H1 (cell line): ENCODE results near the gene SLC30A10. TPM values are rescaled to one million over a fixed set of nuclear protein-coding genes. Genes with fewer than 3 reads are reported as not detected.

Experiments
- CTCF ChIA-PET: fragments of 300-600 bp; sonication (Branson Sonifier 250); formaldehyde crosslinking; loops from one replicate; lab custom pipeline; 2021; ENCODE audit not compliant: partially characterized antibody; lab: Charles Lee
- POLR2A ChIA-PET: fragments of 300-600 bp; sonication (Branson Sonifier 250); formaldehyde crosslinking; loops from one replicate; lab custom pipeline; 2021; ENCODE audit warnings: inconsistent platforms; ENCODE audit not compliant: partially characterized antibody; lab: Charles Lee
- DNase-seq, 2 experiments: peaks; one replicate each; pipeline versions ENCODE4 v3.0.0 to v3.0.0-alpha.2; 2010 to 2022; ENCODE audit warnings: low spot score in 2 of 2, low read depth in 1 of 2, mixed read lengths in 1 of 2
- FAIRE-seq: peaks from 2 replicates; lab custom pipeline; 2011; peaks lifted over from hg19 to GRCh38; lab: Jason Lieb, UNC
- H2AFZ ChIP-seq: 2 replicates; pipeline ENCODE4 v1.8.1; 2012; ENCODE audit warnings: low read length, inconsistent platforms
- H2AK5ac ChIP-seq: 2 replicates; pipeline ENCODE4 v1.6.1; 2013; ENCODE audit warnings: low read depth, low read length
- H2BK120ac ChIP-seq: replicated peaks from 2 replicates; pipeline ENCODE3; 2013; ENCODE audit warnings: low read depth, low read length, inconsistent platforms
- H2BK12ac ChIP-seq: 2 replicates; pipeline ENCODE4 v1.6.1; 2013; ENCODE audit warnings: low read depth, low read length
- H2BK15ac ChIP-seq: 2 replicates; pipeline ENCODE4 v1.6.1; 2013; ENCODE audit warnings: low read length
- H2BK20ac ChIP-seq: 2 replicates; pipeline ENCODE4 v1.6.1; 2013; ENCODE audit warnings: low read length
- H2BK5ac ChIP-seq: 2 replicates; pipeline ENCODE4 v1.6.1; 2013; ENCODE audit warnings: low read depth, low read length
- H3K14ac ChIP-seq: 2 replicates; pipeline ENCODE4 v1.6.1; 2013; ENCODE audit warnings: inconsistent platforms; ENCODE audit not compliant: insufficient read length
- H3K18ac ChIP-seq: 2 replicates; pipeline ENCODE4 v1.6.1; 2013; ENCODE audit warnings: low read length; ENCODE audit errors: extremely low read depth
- H3K23ac ChIP-seq: 2 replicates; pipeline ENCODE4 v1.6.1; 2013; ENCODE audit warnings: inconsistent platforms; ENCODE audit not compliant: insufficient read length
- H3K23me2 ChIP-seq: 2 replicates; pipeline ENCODE4 v1.6.1; 2013; ENCODE audit warnings: low read depth, low read length
- H3K27ac ChIP-seq: 2 replicates; pipeline ENCODE4 v1.6.1; 2011; ENCODE audit warnings: low read depth, low read length, inconsistent platforms
- H3K27me3 ChIP-seq, 4 experiments: replicated peaks in 1 of 4; 1 replicate in 1 of 4; 2 replicates in 3 of 4; pipeline versions ENCODE4 v1.6.1 to v1.8.1; 2011 to 2013; ENCODE audit warnings: low read length in 3 of 4, mild to moderate bottlenecking in 3 of 4, inconsistent platforms in 2 of 4, mixed read lengths in 2 of 4, moderate library complexity in 1 of 4; ENCODE audit not compliant: control insufficient read depth in 3 of 4, insufficient read depth in 3 of 4; ENCODE audit errors: extremely low read depth in 1 of 4
- H3K36me3 ChIP-seq, 4 experiments: 2 replicates each; pipeline versions ENCODE4 v1.6.1 to v1.8.1; 2011 to 2013; ENCODE audit warnings: mild to moderate bottlenecking in 4 of 4, low read length in 3 of 4, moderate library complexity in 2 of 4, control low read depth in 1 of 4, inconsistent platforms in 1 of 4; ENCODE audit not compliant: insufficient read depth in 4 of 4, control insufficient read depth in 2 of 4
- H3K4ac ChIP-seq: replicated peaks from 2 replicates; pipeline ENCODE3; 2013; ENCODE audit warnings: low read length, low read depth, mixed read lengths, inconsistent platforms; ENCODE audit not compliant: insufficient read length
- H3K4me1 ChIP-seq, 4 experiments: replicated peaks in 1 of 4; 1 replicate in 1 of 4; 2 replicates in 3 of 4; pipeline versions ENCODE4 v1.6.1 to v1.8.1; 2011 to 2013; ENCODE audit warnings: low read length in 3 of 4, inconsistent platforms in 2 of 4, mixed read lengths in 1 of 4; ENCODE audit not compliant: insufficient read depth in 4 of 4, control insufficient read depth in 3 of 4
- H3K4me2 ChIP-seq, 2 experiments: 2 replicates each; pipeline versions ENCODE4 v1.6.1 to v1.8.1; 2011 to 2013; ENCODE audit warnings: low read depth in 2 of 2, low read length in 2 of 2, control low read depth in 1 of 2, inconsistent platforms in 1 of 2, mild to moderate bottlenecking in 1 of 2; ENCODE audit not compliant: insufficient read depth in 1 of 2
- H3K4me3 ChIP-seq, 4 experiments: fragments of 200-600, 300-600 bp in 1 of 4; sonication (generic), shearing (Covaris generic), sonication (Bioruptor Twin) in 1 of 4; 2 replicates each; pipeline versions ENCODE4 v1.5.1 to v1.8.1; 2011 to 2016; ENCODE audit warnings: low read length in 4 of 4, low read depth in 3 of 4, control low read depth in 2 of 4, inconsistent platforms in 2 of 4, mild to moderate bottlenecking in 2 of 4, mixed read lengths in 1 of 4, moderate library complexity in 1 of 4; ENCODE audit not compliant: insufficient read depth in 2 of 4; ENCODE audit errors: extremely low read depth in 1 of 4
- H3K56ac ChIP-seq: replicated peaks from 2 replicates; pipeline ENCODE3; 2013; ENCODE audit warnings: low read depth, mild to moderate bottlenecking, mixed read lengths, low read length, inconsistent platforms; ENCODE audit not compliant: insufficient read length
- H3K79me1 ChIP-seq: 2 replicates; pipeline ENCODE4 v1.6.1; 2013; ENCODE audit warnings: low read depth, low read length, control low read depth
- H3K79me2 ChIP-seq, 2 experiments: 2 replicates each; pipeline versions ENCODE4 v1.6.1 to v1.8.1; 2012 to 2013; ENCODE audit warnings: low read length in 2 of 2, mild to moderate bottlenecking in 2 of 2, inconsistent platforms in 1 of 2; ENCODE audit not compliant: insufficient read depth in 2 of 2, control insufficient read depth in 1 of 2
- H3K9ac ChIP-seq, 4 experiments: replicated peaks in 1 of 4; 1 replicate in 1 of 4; 2 replicates in 3 of 4; pipeline versions ENCODE4 v1.6.1 to v1.8.1; 2011 to 2013; ENCODE audit warnings: low read depth in 3 of 4, low read length in 3 of 4, control low read depth in 2 of 4, mild to moderate bottlenecking in 2 of 4, moderate library complexity in 2 of 4, inconsistent platforms in 1 of 4; ENCODE audit errors: extremely low read depth in 1 of 4
- H3K9me3 ChIP-seq, 2 experiments: 2 replicates each; pipeline versions ENCODE4 v1.6.1 to v1.8.1; 2012 to 2013; ENCODE audit warnings: mild to moderate bottlenecking in 2 of 2, moderate library complexity in 2 of 2, control low read depth in 1 of 2, inconsistent platforms in 1 of 2, low read depth in 1 of 2, low read length in 1 of 2, mixed read lengths in 1 of 2; ENCODE audit not compliant: insufficient read depth in 2 of 2
- H4K20me1 ChIP-seq, 2 experiments: replicated peaks in 1 of 2; 2 replicates each; pipeline versions ENCODE3 to v1.8.1; 2011 to 2013; ENCODE audit warnings: inconsistent platforms in 2 of 2, low read length in 2 of 2, mild to moderate bottlenecking in 1 of 2; ENCODE audit not compliant: insufficient read depth in 2 of 2, control insufficient read depth in 1 of 2
- H4K5ac ChIP-seq: 2 replicates; pipeline ENCODE4 v1.6.1; 2013; ENCODE audit warnings: low read length, low read depth, mixed read lengths, inconsistent platforms; ENCODE audit not compliant: insufficient read length
- H4K8ac ChIP-seq: 2 replicates; pipeline ENCODE4 v1.8.0; 2013; ENCODE audit warnings: mild to moderate bottlenecking, moderate library complexity, low read length, inconsistent platforms; ENCODE audit not compliant: insufficient read depth; ENCODE audit errors: extremely low read depth
- H4K91ac ChIP-seq: replicated peaks from 2 replicates; pipeline ENCODE3; 2013; ENCODE audit warnings: low read length, mixed read lengths, inconsistent platforms; ENCODE audit not compliant: insufficient read length
- CREB1 ChIP-seq: IDR thresholded peaks from 2 replicates; pipeline ENCODE4 v1.6.1; 2012; ENCODE audit warnings: inconsistent platforms
- HDAC2 ChIP-seq, 2 experiments: fragments of 300-600 bp in 1 of 2; sonication (generic) in 1 of 2; IDR thresholded peaks; 2 replicates each; pipeline ENCODE4 v1.6.1; 2011 to 2012; ENCODE audit warnings: low read depth in 2 of 2, low read length in 2 of 2, mild to moderate bottlenecking in 2 of 2, moderate library complexity in 2 of 2, borderline replicate concordance in 1 of 2, inconsistent platforms in 1 of 2
- JUND ChIP-seq: IDR thresholded peaks from 2 replicates; pipeline ENCODE4 v1.6.1; 2011; ENCODE audit warnings: mild to moderate bottlenecking, improper control_type of control experiment, low read length
- KDM1A ChIP-seq: fragments of 200-600, 300-600 bp; sonication (generic); IDR thresholded peaks from 2 replicates; pipeline ENCODE4 v1.7.1; 2016; ENCODE audit warnings: mild to moderate bottlenecking, low read length, borderline replicate concordance
- KDM5A ChIP-seq: fragments of 200-600 bp; IDR thresholded peaks from 2 replicates; pipeline ENCODE4 v1.7.1; 2012; ENCODE audit warnings: mild to moderate bottlenecking, low read length, inconsistent platforms, mixed read lengths
- POLR2A ChIP-seq, 2 experiments: IDR thresholded peaks; 1 replicate in 1 of 2; 2 replicates in 1 of 2; pipeline ENCODE4 v1.6.1; 2011; ENCODE audit warnings: low read depth in 2 of 2, low read length in 2 of 2, mild to moderate bottlenecking in 2 of 2; ENCODE audit errors: control extremely low read depth in 1 of 2
- RAD21 ChIP-seq, 2 experiments: IDR thresholded peaks in 1 of 2; conservative IDR thresholded peaks in 1 of 2; 2 replicates each; pipeline ENCODE4 v1.6.1; 2011; ENCODE audit warnings: low read depth in 2 of 2, low read length in 2 of 2, improper control_type of control experiment in 1 of 2, inconsistent platforms in 1 of 2, mild to moderate bottlenecking in 1 of 2, moderate library complexity in 1 of 2
- SP2 ChIP-seq: IDR thresholded peaks from 2 replicates; pipeline ENCODE4 v1.6.1; 2012; ENCODE audit warnings: mild to moderate bottlenecking, low read length, inconsistent platforms
- USF2 ChIP-seq: IDR thresholded peaks from 2 replicates; pipeline ENCODE4 v1.6.1; 2011; ENCODE audit warnings: low read length, improper control_type of control experiment
- WGBS, 2 experiments: shearing (Covaris generic) in 1 of 2; methylation state at CpG; one replicate each; pipeline versions ENCODE4 v1.1.6 to v1.1.7; 2013 to 2015; ENCODE audit warnings: low lambda C conversion rate in 2 of 2, mixed read lengths in 2 of 2, inconsistent platforms in 1 of 2, low coverage in 1 of 2, missing lambda C conversion rate in 1 of 2; ENCODE audit not compliant: insufficient replicate concordance in 2 of 2, insufficient coverage in 1 of 2, insufficient read length in 1 of 2; ENCODE audit errors: extremely low coverage in 1 of 2, missing lambda C conversion rate in 1 of 2; 5-methylcytosine and 5-hydroxymethylcytosine counted together
- polyA plus RNA-seq, 7 experiments: library from polyadenylated mRNA; depleted of rRNA in 3 of 7; stranded (reverse) in 5 of 7; unstranded in 2 of 7; fragments of >200 nt in 5 of 7; fragments of 200-250 nt in 2 of 7; gene quantifications; 1 replicate in 5 of 7; 2 replicates in 1 of 7; 4 replicates in 1 of 7; pipeline versions ENCODE4 v1.2.1 to v1.2.3, GENCODE V29; 2011 to 2013; ENCODE audit warnings: missing spikeins in 2 of 7, mixed read lengths in 2 of 7
- total RNA-seq: library from RNA; stranded (reverse); fragmentation: NEBNext Ultra II Directional; extraction: Animal tissue kit (Norgen Biotek cat#: 25700); gene quantifications from 2 replicates; pipeline ENCODE4 v1.2.1, GENCODE V29; 2021
- TF ChIP-seq, protein P1 (sequence below): IDR thresholded peaks from 2 replicates; pipeline ENCODE4 v1.6.1; 2012; ENCODE audit warnings: low read length, inconsistent platforms

The SLC30A10 gene
- total and polyA plus RNA-seq, 2 of the 8 experiments (the other 6 are each of a cell fraction or from before 2014, with no cell fraction given), result 0.23 to 0.61 TPM

- H3K23me2 ChIP-seq, result no peaks in the 10 kb centered on the region
- no peak for TF ChIP-seq JUND
- TF ChIP-seq, protein P1, sequence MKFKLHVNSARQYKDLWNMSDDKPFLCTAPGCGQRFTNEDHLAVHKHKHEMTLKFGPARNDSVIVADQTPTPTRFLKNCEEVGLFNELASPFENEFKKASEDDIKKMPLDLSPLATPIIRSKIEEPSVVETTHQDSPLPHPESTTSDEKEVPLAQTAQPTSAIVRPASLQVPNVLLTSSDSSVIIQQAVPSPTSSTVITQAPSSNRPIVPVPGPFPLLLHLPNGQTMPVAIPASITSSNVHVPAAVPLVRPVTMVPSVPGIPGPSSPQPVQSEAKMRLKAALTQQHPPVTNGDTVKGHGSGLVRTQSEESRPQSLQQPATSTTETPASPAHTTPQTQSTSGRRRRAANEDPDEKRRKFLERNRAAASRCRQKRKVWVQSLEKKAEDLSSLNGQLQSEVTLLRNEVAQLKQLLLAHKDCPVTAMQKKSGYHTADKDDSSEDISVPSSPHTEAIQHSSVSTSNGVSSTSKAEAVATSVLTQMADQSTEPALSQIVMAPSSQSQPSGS, result no peak
- no peak for TF ChIP-seq KDM5A
- no peak for TF ChIP-seq RAD21 (IDR thresholded peaks at IDR 0.05 in 1 of 2, conservative IDR thresholded peaks at IDR 0.05 in 1 of 2; ENCODE audit: low read depth in 2 of 2, low read length in 2 of 2)
- TF ChIP-seq SP2, result no peak
- no peak for TF ChIP-seq USF2
- no peak for TF ChIP-seq HDAC2 (IDR thresholded peaks at IDR 0.05; ENCODE audit: borderline replicate concordance in 1 of 2, low read depth in 2 of 2, low read length in 2 of 2)
- TF ChIP-seq POLR2A (IDR thresholded peaks at IDR 0.05; ENCODE audit: control extremely low read depth in 1 of 2, low read depth in 2 of 2, low read length in 2 of 2), result no peak
- no peak for TF ChIP-seq KDM1A
- no peak for TF ChIP-seq CREB1
Observed at GRCh38 chr1:219958875-219959417, 30.6 kb upstream of the SLC30A10 start.

More at GRCh38 chr1:219958875-219959417, 30.6 kb upstream of the SLC30A10 start:
- Histone ChIP-seq H2BK120ac (no peak overlapping the region), H3K4me1 (no peaks in the 10 kb centered on the region), H3K9ac (no peak overlapping the region), H3K79me2 (no peaks in the 10 kb centered on the region), H4K5ac (no peak overlapping the region), H2AK5ac (no peak overlapping the region), H3K14ac (no peak overlapping the region), H4K8ac (no peak overlapping the region), H3K27me3 (no peaks in the 10 kb centered on the region), H3K4me2 (no peak overlapping the region), H3K36me3 (no peaks in the 10 kb centered on the region), H2BK20ac (no peak overlapping the region), H3K18ac (no peak overlapping the region), H3K4me3 (no peak overlapping the region), H2BK5ac (no peak overlapping the region), H3K9me3 (no peaks in the 10 kb centered on the region), H2BK15ac (no peak overlapping the region), H3K4ac (no peak overlapping the region), H4K91ac (no peak overlapping the region), H3K27ac (no peak overlapping the region), H2BK12ac (no peak overlapping the region), H4K20me1 (no peaks in the 10 kb centered on the region), H2AFZ (peak overlapping the region; percentile 40; the same call in 1 of the 2 replicates), H3K56ac (no peak overlapping the region), H3K79me1 (no peaks in the 10 kb centered on the region), H3K23ac (no peak overlapping the region)
- 95% methylated on average over 16 of the region's 16 CpGs; no CpG with 5 or more reads in 1 of the 2 experiments for WGBS, 2 experiments
- CTCF ChIA-PET, result interaction anchor here (0.7 kb wide), 1 partner anchor 181 kb away, joined by 3 read pairs; no protein-coding TSS in a partner anchor
- POLR2A ChIA-PET, result interaction anchor here (0.6 kb wide), 1 partner anchor 38 kb away, joined by 3 read pairs; no protein-coding TSS in a partner anchor
- DNase-seq (no peak), FAIRE-seq (no peak)
